CD14-positive monocyte (primary cell): Measurements from ENCODE around the gene ADAMTSL2. TPM values are rescaled to one million over a fixed set of nuclear protein-coding genes. Genes with fewer than 3 reads are reported as not detected.

Source experiments
- DNase-seq, 3 donors: peaks; one replicate each; pipeline ENCODE4 v3.0.0-alpha.2; 2011 to 2022
- H2AFZ ChIP-seq: 2 replicates; pipeline ENCODE4 v1.6.0; 2012; ENCODE audit warnings: mild to moderate bottlenecking, low read depth, low read length, inconsistent platforms; ENCODE audit not compliant: insufficient read depth, poor library complexity, severe bottlenecking
- H3K27ac ChIP-seq, 2 donors: 1 replicate in 1 of 2; 2 replicates in 1 of 2; pipeline ENCODE4 v1.5.1; 2012 to 2013; ENCODE audit warnings: low read length in 2 of 2, control low read depth in 1 of 2, inconsistent platforms in 1 of 2, low read depth in 1 of 2, mild to moderate bottlenecking in 1 of 2
- H3K27me3 ChIP-seq, 2 donors: one replicate each; pipeline versions ENCODE4 v1.6.0 to v1.6.1; 2011 to 2013; ENCODE audit warnings: low read length in 2 of 2; ENCODE audit not compliant: control insufficient read depth in 2 of 2, insufficient read depth in 2 of 2
- H3K36me3 ChIP-seq, 2 donors: replicated peaks in 1 of 2; 1 replicate in 1 of 2; 2 replicates in 1 of 2; pipeline versions ENCODE4 v1.5.1 to v1.6.1; 2012 to 2013; ENCODE audit warnings: low read length in 2 of 2, control low read depth in 1 of 2, inconsistent platforms in 1 of 2, mild to moderate bottlenecking in 1 of 2; ENCODE audit not compliant: insufficient read depth in 2 of 2, control insufficient read depth in 1 of 2
- H3K4me1 ChIP-seq, 2 donors: 1 replicate in 1 of 2; 2 replicates in 1 of 2; pipeline versions ENCODE4 v1.5.1 to v1.6.1; 2012 to 2013; ENCODE audit warnings: low read length in 2 of 2, control low read depth in 1 of 2, inconsistent platforms in 1 of 2, mild to moderate bottlenecking in 1 of 2, moderate library complexity in 1 of 2; ENCODE audit not compliant: insufficient read depth in 2 of 2, control insufficient read depth in 1 of 2
- H3K4me2 ChIP-seq: replicated peaks from 2 replicates; pipeline ENCODE3; 2012; ENCODE audit warnings: low read length, moderate library complexity, mild to moderate bottlenecking; ENCODE audit not compliant: poor library complexity, severe bottlenecking; ENCODE audit errors: extremely low read depth
- H3K4me3 ChIP-seq, 3 experiments: fragments of 200-600 bp in 1 of 3; sonication (generic) in 1 of 3; replicated peaks in 1 of 3; 1 replicate in 2 of 3; 2 replicates in 1 of 3; pipeline ENCODE4 v1.5.1; 2011 to 2013; ENCODE audit warnings: low read length in 3 of 3, mild to moderate bottlenecking in 3 of 3, control low read depth in 2 of 3, low read depth in 2 of 3, inconsistent platforms in 1 of 3, moderate library complexity in 1 of 3
- H3K79me2 ChIP-seq: 2 replicates; pipeline ENCODE4 v1.6.0; 2012; ENCODE audit warnings: mild to moderate bottlenecking, control low read depth, inconsistent platforms, low read length, moderate library complexity; ENCODE audit not compliant: insufficient read depth
- H3K9ac ChIP-seq: 2 replicates; pipeline ENCODE4 v1.6.0; 2017; ENCODE audit warnings: low read length, mild to moderate bottlenecking; ENCODE audit not compliant: insufficient read depth, poor library complexity, severe bottlenecking
- H3K9me3 ChIP-seq, 2 donors: replicated peaks in 1 of 2; 1 replicate in 1 of 2; 2 replicates in 1 of 2; pipeline versions ENCODE4 v1.5.1 to v1.6.1; 2012 to 2013; ENCODE audit warnings: low read length in 2 of 2, control low read depth in 1 of 2; ENCODE audit not compliant: control insufficient read depth in 1 of 2, insufficient read depth in 1 of 2
- H4K20me1 ChIP-seq: 2 replicates; pipeline ENCODE4 v1.6.0; 2012; ENCODE audit warnings: mild to moderate bottlenecking, low read length, control low read depth, moderate library complexity; ENCODE audit not compliant: insufficient read depth
- H3K27ac Mint-ChIP-seq, 7 donors: one replicate each; pipeline ENCODE4 v1.8.0; 2020; ENCODE audit warnings: mild to moderate bottlenecking in 7 of 7, mixed read lengths in 7 of 7, moderate library complexity in 6 of 7, inconsistent platforms in 2 of 7
- H3K27me3 Mint-ChIP-seq, 3 donors: one replicate each; pipeline ENCODE4 v1.8.0; 2021 to 2022; ENCODE audit warnings: low read depth in 3 of 3, mild to moderate bottlenecking in 3 of 3, mixed read lengths in 3 of 3, moderate library complexity in 3 of 3, inconsistent platforms in 1 of 3
- H3K36me3 Mint-ChIP-seq, 2 donors: one replicate each; pipeline ENCODE4 v1.8.0; 2020; ENCODE audit warnings: mixed read lengths in 2 of 2, inconsistent platforms in 1 of 2, mild to moderate bottlenecking in 1 of 2
- H3K4me1 Mint-ChIP-seq: one replicate; pipeline ENCODE4 v1.8.0; 2020; ENCODE audit warnings: mild to moderate bottlenecking, mixed read lengths
- H3K4me3 Mint-ChIP-seq, 2 donors: one replicate each; pipeline ENCODE4 v1.8.0; 2020; ENCODE audit warnings: mild to moderate bottlenecking in 2 of 2, mixed read lengths in 2 of 2, moderate library complexity in 1 of 2
- H3K9me3 Mint-ChIP-seq, 7 donors: one replicate each; pipeline ENCODE4 v1.8.0; 2020 to 2022; ENCODE audit warnings: mixed read lengths in 7 of 7, mild to moderate bottlenecking in 6 of 7, moderate library complexity in 6 of 7, inconsistent platforms in 2 of 7
- WGBS: methylation state at CpG from one replicate; pipeline ENCODE4 v1.1.5; 2013; ENCODE audit warnings: missing lambda C conversion rate; ENCODE audit not compliant: insufficient coverage; 5-methylcytosine and 5-hydroxymethylcytosine counted together
- intact Hi-C, 2 donors: fragments of 100-400 bp; cut with micrococcal nuclease; formaldehyde crosslinking; loops; one replicate each; pipeline versions ENCODE4 v1.15.0 to v1.15.1; 2023
- polyA plus RNA-seq, 3 donors: library from polyadenylated mRNA; depleted of rRNA in 1 of 3; unstranded in 2 of 3; stranded (reverse) in 1 of 3; fragments of 300-500 nt in 2 of 3; fragments of >200 nt in 1 of 3; fragmentation: Illumina TruSeq in 2 of 3; gene quantifications; 1 replicate in 2 of 3; 2 replicates in 1 of 3; pipeline ENCODE4 v1.2.3, GENCODE V29; 2012 to 2021
- TF ChIP-seq, protein P1 (sequence below): fragments of 200-600 bp; IDR thresholded peaks from one replicate; pipeline ENCODE4 v1.8.0; 2022; ENCODE audit warnings: antibody characterized with exemption, mild to moderate bottlenecking

Gene ADAMTSL2
- polyA plus RNA-seq, 3 donors, result 0.08 TPM; not detected in 2

DNA sequence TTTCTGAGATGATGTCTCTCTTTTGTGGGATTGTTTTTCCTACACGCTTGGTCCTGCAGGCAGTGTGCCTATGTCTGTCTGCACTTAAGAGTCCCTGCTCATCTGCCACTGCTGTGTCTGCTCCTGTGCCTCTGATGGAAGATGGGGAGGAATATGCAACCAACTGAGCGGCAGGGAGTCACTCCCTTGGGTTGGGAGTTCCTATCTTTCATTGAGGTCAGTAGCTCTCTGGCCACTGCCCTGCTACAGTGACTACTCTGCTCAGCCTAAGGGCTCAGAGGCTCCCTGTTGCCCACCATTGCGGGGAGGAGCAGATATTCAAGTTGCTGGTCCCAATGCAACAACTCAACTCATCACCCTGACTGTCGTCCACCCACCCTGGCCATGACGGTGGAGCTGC is 88.1 kb downstream of the ADAMTSL2 start:
- Histone ChIP-seq H3K27me3 (peaks cover 0 to 6% of the 10 kb centered on the region in 2 donors), H2AFZ (no peak overlapping the region), H3K4me2 (no peak overlapping the region), H3K9me3 (peaks cover 0 to 11% of the 10 kb centered on the region in 2 donors), H4K20me1 (no peaks in the 10 kb centered on the region), H3K79me2 (no peaks in the 10 kb centered on the region), H3K4me1 (no peaks in the 10 kb centered on the region), H3K9ac (no peak overlapping the region), H3K36me3 (no peaks in the 10 kb centered on the region), H3K4me3 (no peak overlapping the region), H3K27ac (no peak overlapping the region)
- Mint-ChIP-seq H3K9me3 (peaks cover 6 to 20% (median 12%) of the 10 kb centered on the region in 7 donors), H3K27ac (peak overlapping the region in 1 of 7 donors; percentile 3), H3K4me1 (peaks cover 5% of the 10 kb centered on the region), H3K36me3 (no peaks in the 10 kb centered on the region), H3K4me3 (peak overlapping the region in 1 of 2 donors; percentile 13), H3K27me3 (peaks cover 3 to 27% (median 19%) of the 10 kb centered on the region in 3 donors)
- 77% methylated on average over 2 of the region's 5 CpGs for WGBS
- no peak for DNase-seq
- TF ChIP-seq, protein P1, sequence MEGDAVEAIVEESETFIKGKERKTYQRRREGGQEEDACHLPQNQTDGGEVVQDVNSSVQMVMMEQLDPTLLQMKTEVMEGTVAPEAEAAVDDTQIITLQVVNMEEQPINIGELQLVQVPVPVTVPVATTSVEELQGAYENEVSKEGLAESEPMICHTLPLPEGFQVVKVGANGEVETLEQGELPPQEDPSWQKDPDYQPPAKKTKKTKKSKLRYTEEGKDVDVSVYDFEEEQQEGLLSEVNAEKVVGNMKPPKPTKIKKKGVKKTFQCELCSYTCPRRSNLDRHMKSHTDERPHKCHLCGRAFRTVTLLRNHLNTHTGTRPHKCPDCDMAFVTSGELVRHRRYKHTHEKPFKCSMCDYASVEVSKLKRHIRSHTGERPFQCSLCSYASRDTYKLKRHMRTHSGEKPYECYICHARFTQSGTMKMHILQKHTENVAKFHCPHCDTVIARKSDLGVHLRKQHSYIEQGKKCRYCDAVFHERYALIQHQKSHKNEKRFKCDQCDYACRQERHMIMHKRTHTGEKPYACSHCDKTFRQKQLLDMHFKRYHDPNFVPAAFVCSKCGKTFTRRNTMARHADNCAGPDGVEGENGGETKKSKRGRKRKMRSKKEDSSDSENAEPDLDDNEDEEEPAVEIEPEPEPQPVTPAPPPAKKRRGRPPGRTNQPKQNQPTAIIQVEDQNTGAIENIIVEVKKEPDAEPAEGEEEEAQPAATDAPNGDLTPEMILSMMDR, result no peak
- intact Hi-C loops, result no loop called here

Other genes with a start within 250 kb of the ADAMTSL2 start
- gene SURF6, start 198.5 kb upstream of the ADAMTSL2 start, polyA plus RNA-seq, result 10 to 100 TPM in 1 of 3 donors, 1 to 10 TPM in 1, under 1 TPM in 1; 0.75 to 12.9 (median 2.9) TPM
- gene MED22, start 186.6 kb upstream of the ADAMTSL2 start, polyA plus RNA-seq, result 10 to 100 TPM in 1 of 3 donors, 1 to 10 TPM in 2; 6.8 to 27.7 (median 9.6) TPM
- gene RPL7A, start 186.5 kb upstream of the ADAMTSL2 start, polyA plus RNA-seq, result 1,000 to 10,000 TPM in 1 of 3 donors, 100 to 1,000 TPM in 2; 390 to 2,322 (median 437) TPM
- gene SURF1, start 178.2 kb upstream of the ADAMTSL2 start, polyA plus RNA-seq, result 100 to 1,000 TPM in 1 of 3 donors, 10 to 100 TPM in 2; 60.5 to 140 (median 98.4) TPM
- 10 to 100 TPM; 17.5 to 24.7 (median 17.6) TPM for gene SURF2, start 178.2 kb upstream of the ADAMTSL2 start, polyA plus RNA-seq
- 100 to 1,000 TPM in 2 of 3 donors, 10 to 100 TPM in 1; 61.4 to 175 (median 157) TPM for gene SURF4, start 158.6 kb upstream of the ADAMTSL2 start, polyA plus RNA-seq
- gene STKLD1, start 158.3 kb upstream of the ADAMTSL2 start, polyA plus RNA-seq, result under 1 TPM in 1 of 3 donors, not detected in 2; 0.27 TPM
- gene REXO4, start 116.7 kb upstream of the ADAMTSL2 start, polyA plus RNA-seq, result 10 to 100 TPM in 1 of 3 donors, 1 to 10 TPM in 2; 3.0 to 11.0 (median 4.2) TPM
- under 1 TPM in 1 of 3 donors, not detected in 2; 0.77 TPM for gene ADAMTS13, start 112.3 kb upstream of the ADAMTSL2 start, polyA plus RNA-seq
- 1 to 10 TPM; 5.0 to 6.7 (median 5.1) TPM for gene CACFD1, start 74.7 kb upstream of the ADAMTSL2 start, polyA plus RNA-seq
- gene SLC2A6, start 55.6 kb upstream of the ADAMTSL2 start, polyA plus RNA-seq, result 100 to 1,000 TPM in 1 of 3 donors, 10 to 100 TPM in 2; 43.2 to 127 (median 60.4) TPM
- not detected for gene MYMK, start 9.7 kb upstream of the ADAMTSL2 start, polyA plus RNA-seq
- gene FAM163B, start 74.7 kb downstream of the ADAMTSL2 start, polyA plus RNA-seq, result not detected
- not detected for gene DBH, start 101.7 kb downstream of the ADAMTSL2 start, polyA plus RNA-seq
- not detected for gene SARDH, start 203.6 kb downstream of the ADAMTSL2 start, polyA plus RNA-seq